HepG2 (cell line): ENCODE data around the gene BAHCC1. TPM values are rescaled to one million over a fixed set of nuclear protein-coding genes. Genes with fewer than 3 reads are reported as not detected.

ENCODE experiments used
- HBP1 ChIP-seq: IDR thresholded peaks from 2 replicates; pipeline ENCODE4 v1.6.1; 2016; ENCODE audit warnings: low read depth, control low read depth
- HOMEZ ChIP-seq: IDR thresholded peaks from 2 replicates; pipeline ENCODE4 v1.6.1; 2016; ENCODE audit warnings: low read depth
- ISX ChIP-seq: sonication (generic); formaldehyde crosslinking; conservative IDR thresholded peaks from 2 replicates; pipeline ENCODE4 v1.5.0; 2020; ENCODE audit warnings: missing genetic modification reagents
- KDM2A ChIP-seq: sonication (generic); formaldehyde crosslinking; IDR thresholded peaks from 2 replicates; pipeline ENCODE4 v1.4.0; 2020; ENCODE audit warnings: low read depth, missing genetic modification reagents, borderline replicate concordance
- MYNN ChIP-seq: sonication (generic); formaldehyde crosslinking; IDR thresholded peaks from 2 replicates; pipeline ENCODE4 v1.4.0; 2020; ENCODE audit warnings: mild to moderate bottlenecking, low read depth, missing genetic modification reagents
- PHF21A ChIP-seq: sonication (generic); formaldehyde crosslinking; IDR thresholded peaks from 2 replicates; pipeline ENCODE4 v1.5.0; 2020; ENCODE audit warnings: mild to moderate bottlenecking, missing genetic modification reagents
- POLR2G ChIP-seq: fragments of 200-400 bp; formaldehyde crosslinking; IDR thresholded peaks from 2 replicates; pipeline ENCODE4 v1.6.1; 2018; ENCODE audit warnings: mild to moderate bottlenecking, low read depth, low read length, moderate library complexity
- RBM39 ChIP-seq: fragments of 200-400 bp; formaldehyde crosslinking; IDR thresholded peaks from one replicate; pipeline ENCODE4 v1.6.1; 2018; ENCODE audit warnings: antibody characterized with exemption, mild to moderate bottlenecking, low read depth, low read length; ENCODE audit not compliant: poor library complexity, severe bottlenecking
- RNF219 ChIP-seq: sonication (generic); formaldehyde crosslinking; IDR thresholded peaks from 2 replicates; pipeline ENCODE4 v1.5.0; 2020; ENCODE audit warnings: mild to moderate bottlenecking, missing genetic modification reagents
- SMARCC2 ChIP-seq: fragments of 450-650 bp; IDR thresholded peaks from 2 replicates; pipeline ENCODE4 v1.6.1; 2017; ENCODE audit warnings: antibody characterized with exemption, mild to moderate bottlenecking
- SRY ChIP-seq: sonication (generic); formaldehyde crosslinking; IDR thresholded peaks from 2 replicates; pipeline ENCODE4 v1.8.0; 2022; ENCODE audit warnings: mild to moderate bottlenecking, missing genetic modification reagents
- TBL1XR1 ChIP-seq: fragments of 150-350 bp; IDR thresholded peaks from 2 replicates; pipeline ENCODE4 v1.6.1; 2014; ENCODE audit warnings: borderline replicate concordance, low read length; ENCODE audit not compliant: partially characterized antibody
- TCF7 ChIP-seq: sonication (generic); IDR thresholded peaks from 2 replicates; pipeline ENCODE4 v1.6.1; 2016; ENCODE audit warnings: antibody characterized with exemption, low read depth
- TOPORS ChIP-seq: sonication (generic); formaldehyde crosslinking; IDR thresholded peaks from 2 replicates; pipeline ENCODE4 v1.8.0; 2023; ENCODE audit warnings: mild to moderate bottlenecking, missing genetic modification reagents
- ZBTB3 ChIP-seq: sonication (generic); formaldehyde crosslinking; IDR thresholded peaks from 2 replicates; pipeline ENCODE4 v1.4.0; 2020; ENCODE audit warnings: low read depth, mild to moderate bottlenecking, moderate library complexity, missing genetic modification reagents, borderline replicate concordance
- ZBTB42 ChIP-seq: sonication (generic); formaldehyde crosslinking; IDR thresholded peaks from 2 replicates; pipeline ENCODE4 v1.5.0; 2020; ENCODE audit warnings: mild to moderate bottlenecking, missing genetic modification reagents
- ZFP36L2 ChIP-seq: sonication (generic); formaldehyde crosslinking; IDR thresholded peaks from 2 replicates; pipeline ENCODE4 v1.4.0; 2020; ENCODE audit warnings: missing genetic modification reagents
- ZKSCAN5 ChIP-seq: sonication (generic); formaldehyde crosslinking; IDR thresholded peaks from 2 replicates; pipeline ENCODE4 v1.5.1; 2020; ENCODE audit warnings: mild to moderate bottlenecking, missing genetic modification reagents
- ZNF10 ChIP-seq: sonication (generic); formaldehyde crosslinking; IDR thresholded peaks from 2 replicates; pipeline ENCODE4 v1.4.0; 2020; ENCODE audit warnings: mild to moderate bottlenecking, low read depth, missing genetic modification reagents, borderline replicate concordance
- ZNF143 ChIP-seq: sonication (generic); formaldehyde crosslinking; IDR thresholded peaks from 2 replicates; pipeline ENCODE4 v1.4.0; 2020; ENCODE audit warnings: missing genetic modification reagents
- ZNF260 ChIP-seq: sonication (generic); formaldehyde crosslinking; IDR thresholded peaks from 2 replicates; pipeline ENCODE4 v1.4.0; 2020; ENCODE audit warnings: missing genetic modification reagents, low read depth, mild to moderate bottlenecking, borderline replicate concordance
- ZNF484 ChIP-seq: sonication (generic); formaldehyde crosslinking; IDR thresholded peaks from 2 replicates; pipeline ENCODE4 v1.5.1; 2020; ENCODE audit warnings: mild to moderate bottlenecking, low read depth, missing genetic modification reagents, borderline replicate concordance
- ZNF546 ChIP-seq: sonication (generic); formaldehyde crosslinking; conservative IDR thresholded peaks from 2 replicates; pipeline ENCODE4 v1.8.1; 2023; ENCODE audit warnings: mild to moderate bottlenecking, missing genetic modification reagents
- ZNF703 ChIP-seq: sonication (generic); formaldehyde crosslinking; IDR thresholded peaks from 2 replicates; pipeline ENCODE4 v1.5.1; 2020; ENCODE audit warnings: missing genetic modification reagents, mild to moderate bottlenecking, moderate library complexity, borderline replicate concordance
- ZNF768 ChIP-seq: sonication (generic); formaldehyde crosslinking; IDR thresholded peaks from 2 replicates; pipeline ENCODE4 v1.4.0; 2020; ENCODE audit warnings: missing genetic modification reagents
- ZNF816 ChIP-seq: sonication (generic); formaldehyde crosslinking; IDR thresholded peaks from 2 replicates; pipeline ENCODE4 v1.8.0; 2022; ENCODE audit warnings: missing genetic modification reagents, mild to moderate bottlenecking, borderline replicate concordance
- polyA plus RNA-seq, 8 experiments: library from polyadenylated mRNA; depleted of rRNA in 3 of 8; stranded (reverse) in 7 of 8; unstranded in 1 of 8; fragments of >200 nt; fragmentation: Illumina TruSeq in 4 of 8; extraction: Trizol in 4 of 8; gene quantifications; 2 replicates each; pipeline versions ENCODE4 v1.2.1 to v1.2.3, GENCODE V29; 2011 to 2016; ENCODE audit warnings: low read depth in 4 of 8, missing spikeins in 1 of 8, mixed read lengths in 1 of 8; ENCODE audit not compliant: insufficient read depth in 1 of 8
- total RNA-seq, 5 experiments: library from RNA; depleted of rRNA; stranded (reverse); fragments of >200 nt; fragmentation: Illumina TruSeq; extraction: Trizol; gene quantifications; 2 replicates each; pipeline ENCODE4 v1.2.3, GENCODE V29; 2016; ENCODE audit warnings: low read depth in 1 of 5

The BAHCC1 gene
- total and polyA plus RNA-seq, 2 of the 13 experiments (the other 11 are each of a cell fraction or from before 2014, with no cell fraction given): 1.4 to 1.7 TPM

GRCh38 chr17:81510785-81511553 lies 115.7 kb downstream of the BAHCC1 start (continued):
- TF ChIP-seq RNF219 (CRISPR knock-in tag) (no peak), ZBTB42 (no peak), SRY (no peak), ZKSCAN5 (peak; percentile 24; the same call in 1 of the 2 replicates), RBM39 (peak; percentile 13), ZNF484 (CRISPR knock-in tag) (no peak), ZNF816 (no peak), TBL1XR1 (no peak), ZNF10 (CRISPR knock-in tag) (no peak), ZFP36L2 (CRISPR knock-in tag) (no peak), SMARCC2 (no peak), HBP1 (CRISPR knock-in tag) (no peak), HOMEZ (CRISPR knock-in tag) (no peak), TOPORS (CRISPR knock-in tag) (no peak), KDM2A (CRISPR knock-in tag) (no peak), ZNF143 (CRISPR knock-in tag) (no peak), POLR2G (peak; percentile 11; the same call in 1 of the 2 replicates), ZNF703 (CRISPR knock-in tag) (no peak), ISX (CRISPR knock-in tag) (no peak), ZNF768 (CRISPR knock-in tag) (peak; percentile 34; the same call in 1 of the 2 replicates), MYNN (CRISPR knock-in tag) (no peak), PHF21A (CRISPR knock-in tag) (no peak), ZBTB3 (CRISPR knock-in tag) (no peak), TCF7 (no peak), ZNF260 (CRISPR knock-in tag) (no peak), ZNF546 (no peak)
